Spleen (tissue), 11 donors: ENCODE results near the gene FAM171A2. TPM values are rescaled to one million over a fixed set of nuclear protein-coding genes. Genes with fewer than 3 reads are reported as not detected.

Experiments
- DNase-seq: peaks from one replicate; pipeline ENCODE4 v3.0.0-alpha.2; 2020
- H3K27ac ChIP-seq, 8 donors: fragments of 200-600 bp; sonication (generic) in 7 of 8; 1 replicate in 4 of 8; 2 replicates in 4 of 8; pipeline versions ENCODE4 v1.5.0 to v1.8.0; 2016 to 2021; ENCODE audit warnings: inconsistent platforms in 4 of 8, mild to moderate bottlenecking in 4 of 8, moderate library complexity in 1 of 8
- H3K27me3 ChIP-seq, 7 donors: fragments of 200-600 bp; sonication (generic) in 6 of 7; replicated peaks in 1 of 7; 1 replicate in 4 of 7; 2 replicates in 3 of 7; pipeline versions ENCODE4 v1.5.0 to v1.8.0; 2016 to 2021; ENCODE audit warnings: inconsistent platforms in 3 of 7, mild to moderate bottlenecking in 1 of 7
- H3K36me3 ChIP-seq, 6 donors: fragments of 200-600 bp; sonication (generic) in 5 of 6; 1 replicate in 4 of 6; 2 replicates in 2 of 6; pipeline versions ENCODE4 v1.5.0 to v1.8.0; 2016 to 2021; ENCODE audit warnings: inconsistent platforms in 2 of 6
- H3K4me1 ChIP-seq, 6 donors: fragments of 200-600 bp; sonication (generic) in 5 of 6; 1 replicate in 3 of 6; 2 replicates in 3 of 6; pipeline versions ENCODE4 v1.5.0 to v1.8.0; 2016 to 2021; ENCODE audit warnings: inconsistent platforms in 3 of 6
- H3K4me3 ChIP-seq, 8 donors: fragments of 200-600 bp; sonication (generic) in 7 of 8; 1 replicate in 4 of 8; 2 replicates in 4 of 8; pipeline versions ENCODE4 v1.5.0 to v1.8.0; 2016 to 2021; ENCODE audit warnings: inconsistent platforms in 4 of 8, mild to moderate bottlenecking in 4 of 8, moderate library complexity in 2 of 8
- H3K9me3 ChIP-seq, 8 donors: fragments of 200-600 bp; sonication (generic) in 7 of 8; 1 replicate in 4 of 8; 2 replicates in 4 of 8; pipeline versions ENCODE4 v1.5.0 to v1.8.0; 2016 to 2021; ENCODE audit warnings: inconsistent platforms in 4 of 8
- CTCF ChIP-seq, 11 experiments: fragments of 200-600 bp in 7 of 11; fragments of 450-650 bp in 4 of 11; sonication (generic) in 4 of 11; IDR thresholded peaks in 8 of 11; conservative IDR thresholded peaks in 3 of 11; 1 replicate in 7 of 11; 2 replicates in 4 of 11; pipeline versions ENCODE4 v1.4.0 to v1.8.0; 2016 to 2021; ENCODE audit warnings: antibody characterized with exemption in 11 of 11, inconsistent platforms in 4 of 11, mild to moderate bottlenecking in 1 of 11
- POLR2A ChIP-seq, 3 donors: fragments of 450-650 bp; IDR thresholded peaks; one replicate each; pipeline ENCODE4 v1.5.1; 2017; ENCODE audit warnings: antibody characterized with exemption in 3 of 3, mild to moderate bottlenecking in 1 of 3
- POLR2AphosphoS5 ChIP-seq, 3 donors: sonication (generic); formaldehyde crosslinking; IDR thresholded peaks; one replicate each; pipeline ENCODE4 v1.5.1; 2017; ENCODE audit warnings: antibody characterized with exemption in 3 of 3
- WGBS, 5 donors: extraction: QIAGEN DNeasy Blood & Tissue Kit in 3 of 5; methylation state at CpG; one replicate each; pipeline versions ENCODE4 v1.1.5 to v1.1.7; 2013 to 2018; 5-methylcytosine and 5-hydroxymethylcytosine counted together
- intact Hi-C: fragments of 100-400 bp; cut with DNase I; formaldehyde crosslinking; loops from one replicate; pipeline ENCODE4 v1.15.0; 2023; ENCODE audit warnings: low total_unique reads
- polyA plus RNA-seq, 3 donors: library from polyadenylated mRNA; stranded (reverse); fragments of 200-250 nt; gene quantifications; one replicate each; pipeline ENCODE4 v1.2.1, GENCODE V29; 2013
- total RNA-seq, 7 donors: library from RNA; depleted of rRNA in 3 of 7; stranded (reverse); fragments of >200 nt in 3 of 7; fragmentation: NEBNext Ultra II Directional in 4 of 7; extraction: Animal tissue kit (Norgen Biotek cat#: 25700) in 4 of 7; gene quantifications; one replicate each; pipeline versions ENCODE4 v1.1.0 to v1.2.1, GENCODE V29; 2016 to 2021
- donor health status: healthy with polysubstance abuse.
- donor health status: DM: no; HTN: no; CAD: no; lungs with moderate emphysema.
- donor health status: DM: no; HTN: no; CAD: no.
- donor health status: Bipolar disorder and iron deficiency.
- donor health status: healthy.
- donor health status: DM: no; HTN: no; CAD: no.
- donor health status: DM: yes; HTN: yes; CAD: no.

Gene FAM171A2
- total and polyA plus RNA-seq, 10 donors: 0.11 to 2.5 (median 0.67) TPM

GRCh38 chr17:44389723-44390202 lies 26.1 kb upstream of the FAM171A2 start:
- Histone ChIP-seq H3K27me3 (peaks cover 0 to 31% (median 14%) of the 10 kb centered on the region in 7 donors), H3K36me3 (no peaks in the 10 kb centered on the region), H3K4me3 (no peak overlapping the region), H3K4me1 (peaks cover 11 to 21% (median 14%) of the 10 kb centered on the region in 6 donors), H3K9me3 (no peaks in the 10 kb centered on the region), H3K27ac (no peak overlapping the region)
- no peak for TF ChIP-seq POLR2AphosphoS5 (IDR thresholded peaks at IDR 0.05)
- no peak for TF ChIP-seq CTCF (IDR thresholded peaks at IDR 0.05 in 8 of 11, conservative IDR thresholded peaks at IDR 0.05 in 3 of 11)
- no peak for TF ChIP-seq POLR2A (IDR thresholded peaks at IDR 0.05)
- 30 to 54% (median 39%) methylated on average over 6 of the region's 6 CpGs for WGBS, 5 donors
- intact Hi-C loops: no loop called here
- no peak for DNase-seq

GRCh38 chr17:44389281-44389680 lies 25.6 kb upstream of the FAM171A2 start, which contains the start of gene ITGA2B:
ITGA2B (minus strand) TSS chr17:44389649; CDS start chr17:44389473, 176 bp downstream.
- DNase-seq: no peak
- TF ChIP-seq POLR2A (IDR thresholded peaks at IDR 0.05): no peak
- TF ChIP-seq POLR2AphosphoS5 (IDR thresholded peaks at IDR 0.05): no peak
- no peak for TF ChIP-seq CTCF (IDR thresholded peaks at IDR 0.05 in 8 of 11, conservative IDR thresholded peaks at IDR 0.05 in 3 of 11)
- intact Hi-C loops: no loop called here
- Histone ChIP-seq H3K27me3 (peaks cover 0 to 36% (median 17%) of the 10 kb centered on the region in 7 donors), H3K4me3 (no peak within 1 kb of the TSS), H3K9me3 (no peaks in the 10 kb centered on the region), H3K4me1 (peaks cover 15 to 26% (median 18%) of the 10 kb centered on the region in 6 donors), H3K36me3 (no peaks in the 10 kb centered on the region), H3K27ac (no peak within 1 kb of the TSS)
- WGBS, 5 donors: 0 to 26% (median 8%) methylated on average over 1 of the region's 1 CpG

GRCh38 chr17:44387804-44388203 lies 24.2 kb upstream of the FAM171A2 start:
- WGBS, 5 donors: 61 to 89% (median 77%) methylated on average over 2 of the region's 2 CpGs
- DNase-seq: no peak
- peaks cover 0 to 51% (median 17%) of the 10 kb centered on the region in 7 donors for H3K27me3 ChIP-seq
- peaks cover 15 to 27% (median 18%) of the 10 kb centered on the region in 6 donors for H3K4me1 ChIP-seq
- no peak overlapping the region for H3K4me3 ChIP-seq
- no peak for TF ChIP-seq POLR2AphosphoS5 (IDR thresholded peaks at IDR 0.05)
- TF ChIP-seq CTCF (IDR thresholded peaks at IDR 0.05 in 8 of 11, conservative IDR thresholded peaks at IDR 0.05 in 3 of 11): no peak
- TF ChIP-seq POLR2A (IDR thresholded peaks at IDR 0.05): no peak
- intact Hi-C loops: no loop called here
- no peak overlapping the region for H3K27ac ChIP-seq
- no peaks in the 10 kb centered on the region for H3K9me3 ChIP-seq
- H3K36me3 ChIP-seq: no peaks in the 10 kb centered on the region

- peaks cover 0 to 60% (median 17%) of the 10 kb centered on the region in 7 donors for H3K27me3 ChIP-seq
- H3K27ac ChIP-seq: no peak overlapping the region
- TF ChIP-seq CTCF (IDR thresholded peaks at IDR 0.05 in 8 of 11, conservative IDR thresholded peaks at IDR 0.05 in 3 of 11) (no peak), POLR2A (IDR thresholded peaks at IDR 0.05) (no peak), POLR2AphosphoS5 (IDR thresholded peaks at IDR 0.05) (no peak)
- intact Hi-C loops: no loop called here
- WGBS, 5 donors: 46 to 67% (median 66%) methylated on average over 5 to 10 of the region's 10 CpGs
- peak overlapping the region in 6 of 8 donors; percentile 32 to 72 (median 46) for H3K4me3 ChIP-seq
- DNase-seq: no peak
- H3K36me3 ChIP-seq: no peaks in the 10 kb centered on the region
- H3K4me1 ChIP-seq: peaks cover 15 to 27% (median 18%) of the 10 kb centered on the region in 6 donors
- H3K9me3 ChIP-seq: no peaks in the 10 kb centered on the region
Measured at GRCh38 chr17:44386182-44386525, 22.5 kb upstream of the FAM171A2 start.
